HG02763 (cell line): Measurements from ENCODE around the gene PIK3R6.
"Not testable (repeated sequence)": the region's sequence is repeated elsewhere in the genome, so short reads cannot be mapped to it uniquely, and the experiment has no call there.

Experiments used
- ATAC-seq: cut with Tn5 transposase; IDR thresholded peaks from one replicate; pipeline ENCODE4 v1.9.1; 2021; ENCODE audit warnings: mild to moderate bottlenecking, moderate library complexity; ENCODE audit not compliant: unreplicated experiment

PIK3R6 gene

GRCh38 chr17:8894202-8894671 is 26.8 kb upstream of the PIK3R6 start:
- ATAC-seq: no peak

GRCh38 chr17:8893621-8894201 is 26.2 kb upstream of the PIK3R6 start:
- ATAC-seq: no peak

- no peak for ATAC-seq
Observed at GRCh38 chr17:8893059-8893458, 25.6 kb upstream of the PIK3R6 start.

GRCh38 chr17:8892338-8892690 is 24.8 kb upstream of the PIK3R6 start:
- no peak for ATAC-seq

- no peak for ATAC-seq
Observed at GRCh38 chr17:8890671-8891070, 23.2 kb upstream of the PIK3R6 start.

GRCh38 chr17:8889458-8890210 is 22.2 kb upstream of the PIK3R6 start:
- no peak for ATAC-seq

GRCh38 chr17:8888704-8889302 is 21.3 kb upstream of the PIK3R6 start:
- no peak for ATAC-seq

- ATAC-seq: no peak
Observed at GRCh38 chr17:8887834-8888703, 20.6 kb upstream of the PIK3R6 start.

- ATAC-seq: no peak
Observed at GRCh38 chr17:8887301-8887700, 19.8 kb upstream of the PIK3R6 start.

- ATAC-seq: no peak
Observed at GRCh38 chr17:8885967-8886684, 18.7 kb upstream of the PIK3R6 start.

GRCh38 chr17:8885163-8885966 is 17.9 kb upstream of the PIK3R6 start:
- ATAC-seq: not testable (repeated sequence)

- no peak for ATAC-seq
Observed at GRCh38 chr17:8884336-8884990, 17.0 kb upstream of the PIK3R6 start.

- ATAC-seq: no peak
Observed at GRCh38 chr17:8883353-8883752, 15.9 kb upstream of the PIK3R6 start.

GRCh38 chr17:8881606-8882005 is 14.1 kb upstream of the PIK3R6 start:
- no peak for ATAC-seq

- no peak for ATAC-seq
Observed at GRCh38 chr17:8880466-8880865, 13.0 kb upstream of the PIK3R6 start.

GRCh38 chr17:8879410-8879809 is 11.9 kb upstream of the PIK3R6 start:
- no peak for ATAC-seq

GRCh38 chr17:8877984-8878383 is 10.5 kb upstream of the PIK3R6 start:
- ATAC-seq: no peak

GRCh38 chr17:8875957-8876356 is 8.5 kb upstream of the PIK3R6 start:
- no peak for ATAC-seq

GRCh38 chr17:8875436-8875835 is 8.0 kb upstream of the PIK3R6 start:
- ATAC-seq: no peak
